Myocyte (in vitro differentiated cells): ENCODE results near the gene TMEM117. TPM values are rescaled to one million over a fixed set of nuclear protein-coding genes. Genes with fewer than 3 reads are reported as not detected.
"Not testable (repeated sequence)": the region's sequence is repeated elsewhere in the genome, so short reads cannot be mapped to it uniquely, and the experiment has no call there.

Source experiments
- DNase-seq: peaks from one replicate; pipeline ENCODE4 v3.0.0-alpha.2; 2012; ENCODE audit warnings: low read depth
- total RNA-seq: library from RNA; depleted of rRNA; stranded (reverse); fragments of >200 nt; gene quantifications from 2 replicates; pipeline ENCODE4 v1.2.3, GENCODE V29; 2014

TMEM117 gene
- total RNA-seq, 1 donor from 2014 or later: 25.6 TPM

DNA sequence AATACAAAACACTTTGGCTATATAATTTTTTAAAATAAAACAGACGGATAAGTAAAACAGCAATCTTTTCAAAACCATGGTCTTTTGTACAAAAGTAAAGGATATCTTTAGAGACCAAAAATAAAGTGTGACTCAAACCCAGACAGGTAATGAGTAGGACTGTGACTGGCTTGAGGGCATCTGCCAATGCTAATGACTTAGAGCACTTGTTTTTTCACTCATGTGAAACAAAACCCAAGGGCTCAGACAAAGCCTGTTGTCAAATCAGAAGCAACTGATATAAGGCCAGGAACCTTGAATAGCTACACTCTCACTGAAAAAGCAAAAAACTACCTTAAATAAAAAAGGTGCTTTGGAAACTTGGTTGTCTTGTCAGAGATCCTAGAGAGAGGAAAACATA is 357.4 kb downstream of the TMEM117 start:
- no peak for DNase-seq

DNA sequence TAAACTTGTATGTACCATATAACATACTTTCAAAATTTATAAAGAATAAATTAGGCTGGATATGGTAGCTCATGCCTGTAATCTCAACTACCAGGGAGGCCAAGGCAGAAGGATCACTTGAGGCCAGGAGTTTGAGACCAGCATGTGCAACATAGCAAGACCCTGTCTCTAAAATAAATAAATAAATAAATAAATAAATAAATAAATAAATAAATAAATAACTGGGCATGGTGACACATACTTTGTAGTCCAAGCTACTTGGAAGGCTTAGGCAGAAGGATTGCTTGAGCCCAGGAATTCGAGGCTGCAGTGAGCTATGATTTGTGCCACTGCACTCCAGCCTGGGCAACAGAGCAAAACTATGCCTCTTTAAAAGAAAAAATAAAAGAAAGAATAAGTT is 359.8 kb downstream of the TMEM117 start:
- DNase-seq: not testable (repeated sequence)

DNA sequence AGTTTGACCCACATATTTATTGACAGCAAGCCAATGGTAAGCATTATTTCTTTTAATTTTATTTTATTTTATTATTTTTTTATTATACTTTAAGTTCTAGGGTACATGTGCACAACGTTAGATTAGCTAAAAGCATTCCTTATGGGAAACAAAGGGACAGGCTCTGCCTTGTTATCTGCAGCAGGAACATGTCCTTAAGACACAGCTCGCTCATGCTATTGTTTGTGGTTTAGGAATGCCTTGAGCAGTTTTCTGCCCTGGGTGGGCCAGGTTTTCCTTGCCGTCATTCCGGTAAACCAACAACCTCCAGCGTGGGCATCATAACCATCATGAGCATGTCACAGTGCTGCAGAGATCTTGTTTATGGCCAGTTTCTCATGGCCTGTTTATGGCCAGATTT is 370.2 kb downstream of the TMEM117 start:
- no peak for DNase-seq

DNA sequence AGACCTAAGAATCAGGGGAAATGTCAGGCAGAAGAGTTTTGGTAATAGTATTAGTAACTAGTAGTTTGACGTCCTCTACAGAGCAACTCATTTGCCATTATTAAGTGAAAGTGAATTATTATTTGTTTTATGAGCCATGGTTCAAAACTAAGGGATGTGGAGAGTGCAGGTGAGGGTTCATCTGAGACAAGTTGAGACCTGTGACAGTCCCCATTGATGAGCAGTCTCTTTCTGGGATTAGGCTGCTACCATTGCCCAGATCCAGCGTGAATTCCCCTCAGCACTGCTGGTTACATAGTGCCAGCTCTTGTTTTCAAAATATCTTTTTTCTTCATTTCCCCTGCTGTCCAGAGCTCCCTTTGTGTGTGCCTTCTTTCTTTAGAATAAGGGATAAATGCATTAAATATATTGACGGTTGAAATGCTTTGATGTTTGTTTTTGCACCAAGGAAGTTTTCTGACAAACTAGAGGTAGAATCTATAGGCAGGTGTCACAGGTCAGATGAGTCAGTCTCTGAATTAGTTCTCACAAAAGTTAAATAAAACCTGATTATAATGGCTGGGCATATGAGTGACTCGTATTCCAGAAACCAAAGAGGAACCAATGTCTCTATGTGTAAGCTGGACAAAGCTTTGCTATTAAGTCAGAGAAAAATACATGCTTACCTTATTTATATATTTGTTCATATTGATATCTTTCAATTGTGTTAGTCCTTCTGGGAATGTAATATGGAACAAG is 381.4 kb downstream of the TMEM117 start:
- no peak for DNase-seq

DNA sequence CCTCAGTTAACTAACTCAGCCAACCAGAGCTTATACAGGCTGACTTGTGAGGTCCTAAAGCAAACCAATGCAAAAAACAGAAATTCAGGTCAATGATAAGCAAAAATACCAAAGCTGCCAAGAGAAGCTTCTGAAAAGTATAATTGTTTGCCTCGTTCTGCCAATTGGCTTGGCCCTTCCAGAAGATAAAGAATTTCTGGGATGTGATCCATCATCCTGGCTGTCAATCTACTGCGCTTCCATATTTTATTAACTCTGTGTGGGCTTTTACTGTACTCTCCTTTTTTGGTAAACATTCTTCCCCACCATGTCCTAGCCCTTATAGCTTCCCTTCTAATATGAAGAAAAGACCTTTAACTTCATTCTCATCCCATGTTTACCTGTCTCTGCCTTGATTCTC is 387.9 kb downstream of the TMEM117 start:
- DNase-seq: no peak

DNA sequence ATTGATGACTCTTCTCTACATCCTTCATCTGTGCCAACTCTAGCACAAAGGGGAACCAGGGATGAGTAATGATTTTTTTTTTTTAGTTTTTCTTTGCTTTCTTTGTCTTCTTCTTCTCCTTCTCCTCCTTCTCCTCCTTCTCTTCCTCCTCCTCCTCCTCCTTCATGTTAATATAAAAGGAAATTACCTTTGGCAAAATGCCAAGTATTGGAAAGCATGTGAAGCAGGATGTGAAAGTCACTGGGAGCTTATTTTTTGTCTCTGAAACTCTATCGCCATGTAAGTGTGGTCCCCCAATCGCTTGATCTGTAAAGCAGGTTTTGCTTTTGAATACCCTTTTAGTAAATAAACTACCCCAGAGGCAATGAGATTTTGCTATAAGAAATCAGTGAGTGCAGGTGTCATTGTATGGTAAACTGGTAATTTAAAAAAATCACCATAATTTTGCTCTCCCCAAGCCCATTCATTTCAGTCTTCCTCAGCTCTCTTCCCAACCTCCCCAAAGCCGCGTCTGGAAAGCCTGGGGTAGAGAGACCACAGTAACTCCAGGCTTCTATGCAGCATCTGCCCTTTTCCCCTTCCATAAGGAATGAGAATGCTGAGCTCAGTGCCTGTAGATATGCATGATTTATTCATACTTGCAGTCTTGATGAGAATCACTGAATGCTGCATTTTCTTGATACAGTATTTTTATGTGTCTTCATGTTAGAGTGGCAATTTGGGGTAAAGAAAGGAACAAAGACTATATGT is 388.7 kb downstream of the TMEM117 start:
- no peak for DNase-seq

DNA sequence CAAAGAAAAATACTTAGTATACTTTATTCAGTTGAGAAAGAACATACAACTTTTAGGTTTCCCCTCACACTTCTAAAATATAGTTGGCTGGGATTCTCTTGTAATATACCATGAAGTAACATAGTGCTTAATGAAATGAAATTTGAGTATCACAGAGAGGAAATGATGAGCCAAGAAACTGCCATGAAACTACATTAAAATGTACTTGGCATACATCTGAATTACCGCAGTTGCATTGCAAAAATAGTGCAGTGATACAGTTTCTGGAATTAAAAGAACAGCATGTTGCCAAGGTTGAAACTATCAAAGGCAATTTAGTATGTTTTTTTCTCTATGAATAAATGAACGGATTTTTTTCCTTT is 389.2 kb downstream of the TMEM117 start:
- DNase-seq: no peak

DNA sequence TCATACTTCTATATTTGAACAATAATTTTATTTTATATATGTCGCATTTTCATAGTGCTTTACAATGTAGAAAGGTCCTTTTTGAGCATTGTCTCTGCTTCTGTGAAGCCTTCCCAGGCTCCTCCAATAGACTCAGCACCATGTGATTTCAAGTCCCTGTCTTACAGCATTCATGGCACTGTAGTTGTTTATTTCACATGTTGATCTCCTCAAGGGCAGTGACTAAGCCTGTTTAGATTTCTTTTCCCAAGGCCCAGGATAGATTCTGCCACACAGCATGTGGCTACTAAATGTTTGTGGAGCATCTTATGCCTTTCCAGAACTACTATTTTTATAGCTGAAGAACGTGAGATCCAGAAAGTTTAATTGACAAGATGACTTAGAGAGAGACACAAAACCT is 391.7 kb downstream of the TMEM117 start:
- DNase-seq: peak; percentile 24

DNA sequence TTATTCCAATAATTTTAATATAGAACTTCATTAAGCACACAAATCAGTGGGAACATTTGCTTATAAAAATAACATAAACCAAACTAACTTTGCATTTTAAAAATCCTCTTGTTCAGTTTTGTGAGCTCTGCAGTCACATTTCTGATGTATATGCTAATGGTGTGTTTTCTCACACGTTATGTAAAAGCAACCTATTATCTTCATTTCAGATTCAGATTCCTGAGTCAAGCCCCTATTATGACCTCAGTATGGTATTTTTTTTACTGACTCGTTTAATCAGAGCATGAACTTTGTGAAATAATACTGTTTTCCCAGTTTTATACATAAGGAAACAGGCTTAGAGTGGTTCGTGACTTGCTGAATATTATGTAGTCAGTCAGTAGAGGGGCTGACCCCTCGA is 394.0 kb downstream of the TMEM117 start:
- DNase-seq: no peak

DNA sequence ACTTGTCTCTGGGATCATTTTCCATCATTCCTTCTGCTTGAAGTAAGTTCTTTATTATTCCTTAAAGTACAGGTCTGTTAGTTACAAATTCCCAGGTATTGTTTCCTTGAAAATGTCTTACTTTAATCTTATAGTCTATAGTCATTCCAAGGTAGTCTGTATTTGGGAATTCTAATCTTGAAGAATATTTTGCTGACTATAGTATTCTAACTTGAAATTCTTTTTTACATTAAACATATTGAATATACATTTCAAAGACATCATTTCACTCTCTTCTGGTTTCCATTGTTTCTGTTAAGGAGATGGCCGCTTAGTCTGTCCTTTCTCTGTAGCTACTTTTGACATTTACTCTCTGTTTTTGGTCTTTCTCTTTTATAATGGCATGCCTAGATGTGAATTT is 399.8 kb downstream of the TMEM117 start:
- DNase-seq: no peak

DNA sequence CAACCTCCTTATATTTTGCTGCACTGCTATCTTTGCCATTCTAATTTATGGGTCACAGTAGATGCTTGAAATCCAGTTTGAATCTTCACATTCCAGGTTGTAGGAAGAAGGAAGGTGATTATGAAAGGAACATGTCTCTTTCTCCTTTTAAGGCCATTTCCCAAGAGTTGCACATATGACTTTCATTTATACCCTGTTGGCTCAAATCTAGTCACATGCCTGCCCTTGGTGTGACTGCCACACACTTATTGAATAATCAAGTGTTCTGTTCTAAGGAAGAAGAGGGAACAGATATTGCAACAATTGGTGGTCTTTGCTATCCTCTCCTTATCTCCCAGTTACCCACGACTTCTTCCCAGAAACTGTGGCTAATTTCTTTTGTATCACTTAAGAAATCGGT is 404.3 kb downstream of the TMEM117 start:
- DNase-seq: no peak

DNA sequence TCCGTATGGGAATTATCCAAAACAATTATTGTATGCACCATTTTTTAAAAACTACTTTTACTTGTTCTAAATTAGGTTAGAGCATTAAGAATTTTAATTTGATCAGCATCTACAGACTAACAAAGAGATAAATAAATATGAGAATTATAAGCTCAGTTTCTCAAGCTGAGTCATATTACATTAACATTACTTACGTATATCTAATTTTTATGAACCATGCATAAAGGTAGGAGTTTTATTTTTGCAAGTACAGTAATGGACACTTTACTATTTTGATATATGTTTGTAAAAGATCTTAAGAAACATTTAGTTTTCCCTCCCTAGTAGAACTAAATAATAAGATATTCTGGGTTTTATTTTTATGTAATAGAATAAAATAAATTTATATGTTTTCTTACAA is 410.1 kb downstream of the TMEM117 start:
- no peak for DNase-seq

DNA sequence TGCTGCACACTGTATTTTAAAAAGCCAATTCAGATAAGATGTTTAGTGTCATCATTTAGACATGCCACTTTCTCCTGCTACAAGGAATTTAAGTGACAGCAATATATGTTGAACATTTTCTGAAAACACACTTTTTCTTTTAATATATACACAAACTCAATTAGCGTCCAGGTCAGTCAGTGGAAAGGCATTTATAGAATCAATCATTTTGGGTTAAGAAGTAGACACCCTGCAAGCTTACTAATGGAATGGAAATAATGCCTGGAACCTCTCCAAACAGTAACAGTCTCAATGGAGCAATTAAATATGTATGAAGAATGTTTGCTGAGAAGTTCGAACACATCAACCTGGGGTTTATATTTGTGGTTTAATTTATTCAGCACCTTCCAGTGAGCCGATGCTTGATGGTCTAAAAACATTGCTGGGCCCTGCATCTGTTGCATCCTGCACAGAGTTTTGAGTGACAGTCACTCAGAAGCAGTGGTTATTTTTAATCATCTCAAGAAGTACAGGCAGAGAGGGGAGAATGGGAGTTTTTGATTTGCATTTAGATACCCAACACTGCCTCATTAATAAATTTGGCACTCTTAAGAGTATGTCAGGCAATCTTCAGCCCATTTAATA is 410.7 kb downstream of the TMEM117 start:
- DNase-seq: peak; percentile 6

DNA sequence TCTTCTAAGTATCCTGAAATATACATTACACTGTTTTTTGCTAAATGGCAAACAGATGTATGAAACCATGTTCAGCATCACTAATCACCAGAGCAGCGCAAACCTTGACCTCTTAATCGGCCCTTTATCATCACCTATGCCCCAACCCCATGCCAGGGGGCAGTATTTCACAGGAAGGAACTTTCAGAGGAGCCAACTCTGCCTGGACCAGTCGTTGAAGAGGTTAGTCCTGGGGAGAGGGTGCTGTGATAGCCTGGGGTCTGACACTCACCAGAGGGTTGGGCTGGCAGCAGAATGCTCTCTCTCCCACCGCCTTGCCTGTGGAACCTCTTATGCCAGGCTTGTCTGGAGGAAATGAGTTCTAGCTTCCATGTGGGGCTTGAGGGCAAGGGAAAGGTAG is 411.7 kb downstream of the TMEM117 start:
- no peak for DNase-seq

DNA sequence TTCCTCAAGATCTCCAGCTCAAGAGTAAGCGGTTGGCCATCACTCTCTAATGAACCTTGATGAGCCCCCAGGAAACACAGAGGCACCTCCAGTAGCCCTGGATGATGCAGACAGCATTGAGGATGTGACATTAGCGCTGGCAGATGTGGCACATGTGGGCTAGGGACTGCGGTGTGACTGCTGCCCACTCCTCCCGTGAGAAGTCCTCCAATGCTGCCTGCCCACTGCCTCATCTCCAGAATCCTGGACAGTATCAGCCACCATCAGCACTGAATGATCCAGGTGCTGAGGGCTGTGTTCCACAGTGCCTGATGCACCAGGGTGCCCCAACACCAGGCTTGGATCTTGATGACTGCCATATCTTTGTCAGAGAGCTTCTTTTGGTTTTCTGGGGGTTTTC is 412.6 kb downstream of the TMEM117 start:
- DNase-seq: no peak

DNA sequence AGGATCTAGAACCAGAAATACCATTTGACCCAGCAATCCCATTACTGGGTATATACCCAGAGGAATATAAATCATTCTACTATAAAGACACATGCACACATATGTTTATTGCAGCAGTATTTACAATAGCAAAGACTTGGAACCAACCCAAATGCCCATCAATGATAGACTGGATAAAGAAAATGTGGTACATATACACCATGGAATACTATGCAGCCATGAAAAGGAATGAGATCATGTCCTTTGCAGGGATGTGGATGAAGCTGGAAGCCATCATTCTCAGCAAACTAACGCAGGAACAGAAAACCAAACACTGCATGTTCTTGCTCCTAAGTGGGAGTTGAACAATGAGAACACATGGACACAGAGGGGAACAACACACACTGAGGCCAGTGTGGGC is 414.6 kb downstream of the TMEM117 start:
- DNase-seq: not testable (repeated sequence)

DNA sequence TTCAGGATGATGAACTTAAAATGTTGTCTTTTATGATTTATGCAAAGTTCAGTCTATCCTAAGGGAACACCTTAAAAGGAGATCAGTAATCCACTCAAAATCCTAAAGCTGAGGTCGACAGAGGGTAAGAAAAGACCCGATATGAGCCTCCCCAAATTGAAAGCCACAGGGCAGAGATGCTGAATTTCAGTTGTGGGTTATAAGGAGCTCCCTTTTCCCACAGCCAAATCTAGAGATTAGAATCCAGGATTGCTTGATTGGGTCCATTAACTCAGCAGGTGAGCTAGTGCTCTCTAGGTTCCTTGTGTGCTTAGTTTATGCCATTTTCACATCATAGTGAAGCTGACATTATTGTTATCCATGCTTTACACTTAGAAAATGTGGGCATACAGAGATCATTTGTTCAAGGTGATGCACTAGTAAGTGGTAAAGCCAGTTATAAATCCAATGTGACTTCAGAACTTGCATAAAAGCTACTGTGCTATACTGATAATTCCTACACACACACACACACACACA is 417.5 kb downstream of the TMEM117 start:
- DNase-seq: no peak

DNA sequence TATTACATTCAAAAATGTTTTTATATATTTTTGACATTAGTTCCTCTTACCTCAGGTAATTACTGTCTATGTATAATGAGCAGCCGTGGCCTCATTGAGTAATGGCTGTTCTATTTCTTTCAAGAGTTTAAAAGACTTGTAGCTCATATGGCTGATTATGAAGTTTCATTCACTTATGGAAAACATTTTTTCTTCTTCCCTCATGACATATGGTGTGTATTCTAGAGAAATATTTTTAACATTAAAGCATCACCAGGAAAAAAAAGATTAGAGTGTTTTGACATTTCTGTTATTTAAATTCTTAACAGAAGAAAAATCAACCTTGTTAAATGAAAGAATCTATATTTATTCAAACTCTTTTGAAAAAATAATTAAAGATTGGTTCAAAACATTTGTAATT is 422.4 kb downstream of the TMEM117 start:
- no peak for DNase-seq

DNA sequence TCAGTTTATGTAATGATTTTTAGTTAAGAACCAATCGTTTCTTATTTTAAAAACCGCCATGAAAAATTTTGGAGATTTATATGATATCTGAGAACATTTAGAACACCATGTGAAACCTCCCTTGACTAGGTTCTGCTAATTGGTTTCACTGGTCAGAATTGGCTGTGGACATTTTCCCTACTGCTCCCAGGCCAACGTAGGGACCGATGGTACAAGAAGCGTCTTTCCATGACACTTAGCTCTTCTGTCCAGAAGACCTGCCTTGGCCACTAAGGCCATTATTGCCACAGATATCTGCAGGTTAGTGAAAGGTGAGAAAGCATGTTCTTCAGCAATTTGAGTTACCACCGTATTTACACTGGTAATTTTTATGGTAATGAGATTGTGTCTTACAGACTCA is 424.0 kb downstream of the TMEM117 start:
- DNase-seq: no peak

DNA sequence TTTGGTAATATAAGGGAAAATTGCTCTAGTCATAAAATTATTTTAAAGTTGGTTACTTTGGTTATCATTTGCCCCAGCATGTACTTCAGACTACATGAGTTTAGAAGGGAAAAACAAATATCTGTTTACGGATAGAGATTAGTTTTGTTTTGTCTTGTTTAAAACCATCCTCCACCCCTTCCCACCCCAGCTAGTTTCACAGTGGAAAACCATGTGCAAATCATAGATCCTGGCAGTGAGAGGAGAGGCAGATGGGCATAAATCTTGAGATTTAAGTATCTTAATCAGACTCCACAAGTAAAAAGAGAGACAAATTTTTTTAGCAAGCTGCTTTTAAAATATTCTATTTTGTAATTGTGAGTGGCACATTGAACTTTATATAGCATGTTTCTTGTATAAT is 424.7 kb downstream of the TMEM117 start:
- no peak for DNase-seq

DNA sequence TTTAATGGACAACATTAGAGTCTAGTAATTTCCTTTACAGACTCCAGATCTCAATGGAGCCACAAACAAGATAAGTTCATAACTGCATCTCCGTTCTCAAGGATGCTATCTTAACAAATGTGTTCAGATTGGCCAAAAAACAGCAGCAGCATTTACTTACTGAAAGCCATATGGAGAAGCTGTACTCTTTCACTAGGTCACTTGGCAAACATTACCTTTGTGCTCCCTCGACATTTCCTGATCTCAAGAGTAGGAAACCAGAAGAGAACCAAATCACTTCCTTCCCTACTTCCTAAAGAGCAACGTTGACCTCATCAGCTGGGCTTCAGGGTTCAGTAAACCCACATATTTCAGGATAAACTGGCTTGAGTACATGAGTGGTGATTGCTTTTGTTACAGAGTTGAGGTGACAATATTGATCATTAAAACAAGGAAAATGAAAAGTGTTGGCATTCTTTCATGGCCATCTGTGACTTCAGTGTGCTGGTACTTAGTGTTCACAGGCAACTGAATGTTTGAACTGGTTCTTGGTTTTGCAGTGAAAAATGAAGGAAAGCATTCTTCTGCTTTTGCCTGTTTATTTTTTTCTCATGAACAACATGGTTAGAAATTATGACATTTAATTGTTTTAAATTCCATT is 449.6 kb downstream of the TMEM117 start:
- peak; percentile 2 for DNase-seq

DNA sequence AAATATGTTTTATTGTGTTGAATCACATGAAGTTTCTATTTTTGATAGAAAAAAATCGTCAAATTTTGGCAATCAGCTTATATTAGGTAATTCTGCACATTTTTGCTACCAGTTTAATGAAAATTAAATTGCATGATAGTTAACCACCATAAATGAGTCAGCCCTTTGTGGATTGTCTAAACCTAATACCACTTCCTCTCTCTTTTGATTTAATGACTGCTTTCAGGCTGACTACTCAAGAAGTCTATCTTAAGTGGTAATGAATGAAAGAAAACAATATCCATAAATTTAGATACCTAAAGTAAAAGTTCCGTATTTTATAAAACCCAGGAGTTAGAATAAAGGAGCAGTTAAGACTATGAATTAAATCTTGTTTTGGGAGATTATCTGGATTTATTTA is 450.5 kb downstream of the TMEM117 start:
- DNase-seq: peak; percentile 13
